GM21423 (cell line): ENCODE data around the gene MACROD2.

Source experiments
- ATAC-seq: cut with Tn5 transposase; IDR thresholded peaks from one replicate; pipeline ENCODE4 v1.9.1; 2021; ENCODE audit warnings: mild to moderate bottlenecking, moderate library complexity; ENCODE audit not compliant: unreplicated experiment

MACROD2 gene

GRCh38 chr20:14885661-14886060 is 890.3 kb downstream of the MACROD2 start:
- no peak for ATAC-seq

GRCh38 chr20:14888134-14888533 is 892.8 kb downstream of the MACROD2 start:
- ATAC-seq = no peak

GRCh38 chr20:14889496-14890255 is 894.4 kb downstream of the MACROD2 start:
- no peak for ATAC-seq

- ATAC-seq = no peak
Observed at GRCh38 chr20:14890713-14891112, 895.4 kb downstream of the MACROD2 start.

GRCh38 chr20:14892782-14893181 is 897.5 kb downstream of the MACROD2 start:
- ATAC-seq = no peak

- no peak for ATAC-seq
Observed at GRCh38 chr20:14896569-14896968, 901.3 kb downstream of the MACROD2 start.

GRCh38 chr20:14897608-14898007 is 902.3 kb downstream of the MACROD2 start:
- no peak for ATAC-seq

- peak; percentile 99 for ATAC-seq
Observed at GRCh38 chr20:14902432-14903089, 907.2 kb downstream of the MACROD2 start.

- ATAC-seq = no peak
Observed at GRCh38 chr20:14906908-14907434, 911.7 kb downstream of the MACROD2 start.

GRCh38 chr20:14910126-14910525 is 914.8 kb downstream of the MACROD2 start:
- no peak for ATAC-seq

GRCh38 chr20:14913896-14914620 is 918.7 kb downstream of the MACROD2 start:
- ATAC-seq = no peak

- no peak for ATAC-seq
Observed at GRCh38 chr20:14914633-14915032, 919.3 kb downstream of the MACROD2 start.

GRCh38 chr20:14915356-14915755 is 920.0 kb downstream of the MACROD2 start:
- no peak for ATAC-seq

GRCh38 chr20:14916360-14916920 is 921.1 kb downstream of the MACROD2 start:
- no peak for ATAC-seq

- no peak for ATAC-seq
Observed at GRCh38 chr20:14918281-14918680, 923.0 kb downstream of the MACROD2 start.

GRCh38 chr20:14918976-14919375 is 923.7 kb downstream of the MACROD2 start:
- ATAC-seq = no peak

GRCh38 chr20:14919501-14920081 is 924.3 kb downstream of the MACROD2 start:
- no peak for ATAC-seq

- no peak for ATAC-seq
Observed at GRCh38 chr20:14921513-14921912, 926.2 kb downstream of the MACROD2 start.

- ATAC-seq = no peak
Observed at GRCh38 chr20:14922503-14923267, 927.4 kb downstream of the MACROD2 start.

GRCh38 chr20:14924433-14924832 is 929.1 kb downstream of the MACROD2 start:
- ATAC-seq = no peak
